NK-92 (cell line): ENCODE results near the gene LDLRAD3.

Experiments
- DNase-seq: peaks from one replicate; lab custom pipeline; 2025; ENCODE audit not compliant: unreplicated experiment; lab: John Stamatoyannopoulos, UW

The LDLRAD3 gene

DNA sequence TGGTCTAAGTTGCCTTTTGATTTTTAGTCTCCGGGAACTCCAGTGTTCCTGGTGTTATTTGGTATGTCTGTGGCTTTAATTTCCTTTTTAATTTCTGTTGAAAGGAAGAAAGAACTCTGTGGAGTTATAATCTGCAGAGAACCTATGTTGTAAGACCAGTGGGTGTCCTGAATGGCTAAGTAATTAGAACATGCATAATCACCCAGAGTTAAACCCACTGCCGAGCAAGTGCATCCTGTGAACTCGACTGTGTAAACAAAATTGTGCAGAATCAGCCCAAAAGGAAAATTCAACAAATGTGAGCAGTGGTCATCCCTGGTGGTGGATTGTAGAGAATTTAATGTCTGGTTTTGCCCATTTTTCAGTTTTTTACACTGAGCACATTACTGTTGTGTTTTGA, 182.8 kb downstream of the LDLRAD3 start:
- no peak for DNase-seq

DNA sequence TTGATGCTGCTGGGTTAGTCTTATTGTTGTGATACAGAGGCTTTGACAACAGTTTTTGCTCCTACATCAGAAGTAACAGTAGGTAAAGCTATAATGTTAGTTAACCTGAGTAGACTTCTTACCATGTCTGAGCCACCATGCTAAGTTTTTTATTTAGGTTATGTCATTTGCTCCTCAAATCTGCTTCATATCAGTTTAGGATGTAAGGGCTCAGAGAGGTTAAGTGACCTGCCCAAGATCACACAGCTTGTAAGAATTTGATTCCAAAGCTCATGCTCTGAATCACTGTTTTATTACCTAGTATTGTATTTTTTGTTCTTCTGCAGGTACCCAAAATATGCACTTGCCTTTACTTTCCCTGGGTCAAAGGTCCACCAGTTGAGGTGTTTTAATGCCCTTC, 183.7 kb downstream of the LDLRAD3 start:
- DNase-seq: no peak

DNA sequence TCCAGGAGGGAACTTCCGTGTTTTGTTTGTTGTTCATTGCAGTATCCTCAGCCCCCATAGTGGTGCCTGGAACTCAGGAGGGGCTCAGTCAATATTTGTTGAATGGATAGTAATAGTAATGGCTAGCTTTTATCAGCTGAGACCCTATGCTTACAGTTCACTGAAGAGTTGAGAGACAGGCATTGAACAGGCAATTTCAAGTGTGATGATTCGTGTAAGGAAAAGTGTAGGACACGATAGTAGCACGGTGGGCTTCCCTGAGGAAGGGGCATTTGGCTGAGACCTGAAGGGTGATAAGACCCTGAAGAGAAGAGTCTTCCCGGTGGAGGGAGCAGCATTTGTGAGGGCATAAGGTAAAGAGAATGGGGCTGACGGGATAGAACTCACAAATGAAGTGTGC, 186.1 kb downstream of the LDLRAD3 start:
- DNase-seq: no peak

DNA sequence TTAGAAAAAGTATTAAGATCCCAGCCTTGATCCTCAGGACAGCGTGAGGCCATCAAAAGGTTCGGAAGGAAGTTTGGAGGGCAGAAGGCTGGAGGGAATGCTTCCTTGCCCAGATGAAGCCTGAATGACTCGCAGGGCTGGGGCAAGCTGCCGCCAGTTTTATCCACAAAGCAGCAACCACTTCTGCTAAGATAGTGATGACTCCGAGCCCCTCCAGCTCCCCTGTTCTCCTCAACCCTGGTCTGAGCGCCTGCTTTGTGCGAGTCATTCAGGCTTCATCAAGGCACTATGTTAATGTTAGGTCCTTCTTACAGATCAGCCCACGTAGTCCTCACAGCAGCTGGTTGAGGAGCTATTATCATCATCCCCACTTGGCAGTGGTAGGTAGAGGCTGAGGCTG, 186.5 kb downstream of the LDLRAD3 start:
- no peak for DNase-seq

DNA sequence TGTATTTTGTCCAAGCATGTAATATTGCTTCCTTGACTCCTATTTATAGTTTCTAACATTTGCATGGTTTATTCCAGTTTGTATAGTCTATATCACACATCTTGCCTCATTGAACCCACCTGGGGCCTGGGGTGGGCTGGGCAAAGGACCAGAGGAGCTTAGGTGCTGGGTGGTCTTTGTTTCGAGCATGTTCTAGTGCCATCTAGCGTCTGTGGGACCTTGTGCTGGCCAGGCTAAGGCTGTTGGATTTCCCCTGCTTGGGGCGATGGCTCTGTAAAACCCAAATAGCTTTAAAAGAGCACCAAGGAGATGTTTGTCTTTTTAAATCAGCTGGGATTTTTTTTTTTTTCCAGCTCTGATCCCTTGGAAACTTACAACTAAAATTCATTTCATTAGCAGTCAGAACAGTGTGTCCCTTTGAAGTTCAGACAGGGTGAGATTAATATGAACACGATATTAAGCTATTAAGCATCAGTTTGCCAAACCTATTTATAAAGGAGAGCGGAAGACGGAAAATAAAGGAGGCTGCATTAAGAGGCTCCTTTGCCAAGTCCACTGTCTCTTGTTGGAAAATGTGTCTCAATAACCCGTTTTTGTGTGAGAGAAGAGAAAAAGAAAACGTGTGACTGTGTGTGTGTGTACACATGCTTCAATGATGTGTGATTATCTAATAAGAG, 188.0 kb downstream of the LDLRAD3 start:
- DNase-seq: no peak

DNA sequence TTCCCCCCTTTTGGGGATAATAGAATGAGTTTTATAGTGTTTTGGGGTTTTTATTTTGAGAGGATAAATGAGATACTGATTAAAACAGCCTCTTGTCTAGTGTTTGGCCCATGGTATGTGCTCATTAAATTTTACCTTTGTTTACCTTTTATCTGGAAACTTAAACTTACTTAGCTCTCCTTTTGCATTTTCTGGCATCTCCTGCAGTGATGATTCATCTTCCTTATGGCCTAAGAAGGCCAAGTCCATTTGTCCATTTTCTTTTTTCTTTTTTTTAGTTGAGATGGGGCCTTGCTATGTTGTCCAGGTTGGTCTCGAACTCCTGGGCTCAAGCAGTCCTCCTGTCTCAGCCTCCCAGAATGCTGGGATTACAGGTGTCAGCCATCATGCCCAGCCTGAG, 189.1 kb downstream of the LDLRAD3 start:
- no peak for DNase-seq

DNA sequence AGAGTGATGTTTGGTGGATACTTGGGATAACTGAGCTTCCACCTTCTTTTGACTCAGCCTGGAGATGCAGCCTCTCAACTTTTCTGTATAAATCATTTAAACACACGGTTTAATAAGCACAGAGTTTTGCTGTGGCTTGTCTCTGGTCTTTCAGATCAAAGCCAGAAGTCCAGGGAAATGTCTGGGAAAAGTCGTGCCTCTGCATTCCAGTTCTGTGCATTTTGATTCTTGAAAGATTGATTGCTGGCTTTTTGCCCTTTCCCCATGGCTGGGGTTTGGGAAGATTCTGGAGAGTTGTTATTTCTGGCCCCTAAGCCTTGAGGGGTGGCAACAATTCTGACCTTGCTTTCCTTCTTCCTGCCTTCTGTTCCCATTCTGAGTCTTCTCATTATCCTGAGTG, 191.2 kb downstream of the LDLRAD3 start:
- no peak for DNase-seq

DNA sequence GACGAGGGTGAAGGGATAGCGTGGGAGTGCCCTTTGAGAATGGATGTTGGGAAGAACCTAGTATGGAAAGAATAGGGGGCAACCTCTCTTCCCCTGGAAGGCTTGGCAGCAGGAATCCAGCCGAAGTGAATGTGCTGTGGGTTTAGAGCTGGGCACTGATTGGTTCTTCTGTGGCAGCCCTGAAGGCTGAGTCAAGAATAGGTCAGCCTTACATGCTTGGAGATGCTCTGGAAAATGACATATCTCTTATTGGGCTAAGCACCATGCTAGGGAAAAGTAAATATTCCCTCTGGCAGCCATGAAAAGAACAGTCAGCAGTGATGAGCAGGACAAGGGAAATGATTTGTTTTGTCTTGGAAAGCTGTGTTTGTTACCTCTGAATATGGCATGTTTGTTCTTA, 195.9 kb downstream of the LDLRAD3 start:
- DNase-seq: no peak

DNA sequence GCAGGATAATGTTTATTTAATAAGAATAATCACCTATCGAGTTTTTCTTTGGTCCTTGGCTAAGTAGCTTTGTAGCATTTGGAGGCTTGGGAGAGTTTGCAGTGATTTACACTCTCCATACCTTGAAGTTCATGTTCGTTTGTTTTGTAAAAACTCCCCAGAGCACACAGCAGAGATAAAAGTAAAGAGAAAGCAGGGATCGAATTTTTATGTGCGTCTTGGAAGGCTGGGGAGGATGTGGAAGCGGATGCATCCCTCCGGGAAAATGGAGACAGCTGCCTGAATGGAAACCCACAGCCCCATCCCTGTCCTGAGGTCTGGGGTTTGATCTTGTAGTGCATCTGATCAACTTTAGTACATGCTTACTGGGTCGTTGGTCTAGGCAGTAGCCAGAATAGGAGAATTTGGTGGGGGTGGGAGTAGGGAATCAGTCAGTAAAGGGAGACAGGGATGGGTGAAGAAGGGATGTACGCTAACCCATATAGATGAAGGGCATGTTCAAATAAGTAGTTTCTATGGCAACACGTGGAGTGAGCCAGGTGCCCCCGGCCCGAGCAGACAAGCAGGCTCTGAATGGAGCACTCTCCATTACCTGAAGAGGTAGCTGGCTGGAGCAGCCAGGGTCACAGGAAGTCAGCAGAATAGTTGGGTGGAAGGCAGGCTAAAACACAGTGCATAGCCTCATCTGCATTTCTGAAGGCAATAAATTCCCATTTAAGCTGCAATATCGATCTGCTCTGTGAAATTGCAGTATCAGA, 197.5 kb downstream of the LDLRAD3 start:
- DNase-seq: no peak

DNA sequence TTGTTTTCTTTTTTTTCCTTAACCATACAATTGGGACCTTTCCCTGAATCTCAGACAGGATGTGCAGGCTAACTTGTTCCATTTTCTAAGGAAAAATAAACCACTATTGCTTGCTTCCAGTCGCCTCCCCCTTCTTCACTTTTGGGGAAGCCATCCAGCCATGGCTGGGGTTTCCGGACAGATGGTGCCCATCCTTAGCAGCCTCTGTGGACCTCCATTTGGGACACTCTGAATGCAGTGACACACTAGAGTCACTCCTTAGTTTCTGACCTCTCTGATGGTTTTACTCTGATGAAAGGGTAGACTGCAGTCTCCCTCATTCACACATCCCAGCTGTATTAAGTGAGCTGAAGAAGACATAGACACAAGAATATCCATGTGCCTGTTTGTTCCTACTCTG, 198.1 kb downstream of the LDLRAD3 start:
- DNase-seq: no peak

DNA sequence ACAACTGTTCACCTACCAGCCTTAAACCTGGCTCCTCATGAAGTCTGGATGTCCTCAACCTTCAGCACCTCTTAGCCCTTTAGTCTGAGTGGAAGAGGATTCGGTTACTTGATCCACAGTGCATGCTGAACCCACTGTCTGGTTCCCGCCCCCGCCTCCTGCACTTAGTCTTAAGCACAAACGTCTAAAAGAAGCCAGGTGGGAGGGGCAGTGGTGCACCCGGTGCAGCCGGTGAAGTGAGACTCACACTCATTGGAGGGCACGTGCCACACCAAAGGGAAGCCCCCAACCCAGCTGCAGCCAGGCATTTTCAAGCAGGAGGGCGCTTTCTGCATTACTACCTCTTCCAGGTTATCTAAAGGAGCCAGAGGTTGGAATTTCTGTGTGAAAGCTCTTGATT, 198.6 kb downstream of the LDLRAD3 start:
- no peak for DNase-seq

DNA sequence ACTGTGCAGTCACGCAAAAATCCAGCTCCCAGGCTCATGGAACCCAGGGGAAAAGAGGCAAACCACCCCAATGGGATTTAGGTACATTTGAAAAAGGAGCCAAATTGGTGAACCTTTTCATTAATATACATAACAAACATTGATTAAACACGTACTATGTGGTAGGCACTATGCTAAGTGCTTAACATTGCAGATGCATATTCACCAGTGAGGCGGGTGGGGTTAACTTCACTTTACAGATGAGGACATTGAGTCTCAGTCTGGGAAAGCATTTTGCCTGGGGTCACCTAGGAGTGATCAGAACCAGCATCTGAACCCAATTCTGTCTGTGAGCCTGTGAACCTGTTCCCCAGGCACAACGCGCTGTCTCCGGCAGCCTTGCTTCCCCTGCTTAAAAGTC, 199.0 kb downstream of the LDLRAD3 start:
- no peak for DNase-seq

DNA sequence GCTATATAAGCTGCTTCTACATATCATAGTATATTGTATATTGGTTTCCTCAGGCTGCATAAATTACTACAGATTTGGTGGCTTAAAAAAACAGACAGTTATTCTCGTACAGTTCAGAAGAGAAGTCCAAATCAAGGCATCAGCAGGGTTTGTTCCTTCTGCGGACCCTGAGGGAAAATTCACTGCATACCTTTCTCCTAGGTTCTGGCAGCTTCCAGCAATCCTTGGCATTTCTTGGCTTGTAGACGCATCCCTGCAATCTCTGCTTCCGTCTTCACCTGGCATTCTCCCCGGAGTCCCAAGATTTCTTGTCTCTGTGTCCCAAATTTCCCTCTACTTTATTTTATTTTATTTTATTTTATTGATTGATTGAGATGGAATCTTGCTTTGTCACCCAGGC, 202.6 kb downstream of the LDLRAD3 start:
- DNase-seq: no peak

DNA sequence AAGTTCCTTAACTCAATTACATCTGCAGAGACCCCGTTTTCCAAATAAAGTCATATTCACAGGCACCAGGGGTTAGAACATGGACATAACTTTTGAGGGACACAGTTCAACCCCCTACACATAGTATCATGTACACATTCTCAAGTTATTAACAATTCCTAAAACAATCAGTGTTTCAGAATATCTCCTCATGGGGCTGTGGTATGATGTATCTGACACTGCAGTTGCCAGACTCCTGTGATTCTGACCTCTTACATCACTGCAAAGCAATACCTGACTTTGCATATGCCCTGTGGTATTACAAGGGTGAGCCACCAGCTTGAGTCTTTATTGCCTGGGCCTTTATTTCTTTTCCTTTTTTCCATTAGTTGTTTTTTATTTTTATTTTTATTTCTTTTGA, 203.6 kb downstream of the LDLRAD3 start:
- no peak for DNase-seq

DNA sequence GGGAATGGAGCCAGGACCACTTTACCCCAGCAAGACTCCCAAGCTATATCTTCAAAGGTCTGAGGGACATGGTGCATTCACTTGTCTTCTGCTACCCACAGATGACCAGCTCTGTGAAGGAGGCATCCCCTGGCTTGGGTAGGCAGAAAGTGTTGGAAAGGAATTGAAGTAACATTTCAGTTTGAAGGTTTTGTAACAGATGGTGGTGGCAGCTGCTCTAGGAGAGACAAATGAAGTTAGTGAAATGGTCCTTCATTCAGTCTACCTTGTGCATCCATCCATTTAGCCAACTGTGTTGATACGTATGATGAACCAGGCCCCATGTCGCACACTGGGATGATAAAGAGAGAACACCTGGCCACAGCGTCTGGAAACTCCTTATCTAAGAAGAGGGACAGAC, 204.8 kb downstream of the LDLRAD3 start:
- no peak for DNase-seq

DNA sequence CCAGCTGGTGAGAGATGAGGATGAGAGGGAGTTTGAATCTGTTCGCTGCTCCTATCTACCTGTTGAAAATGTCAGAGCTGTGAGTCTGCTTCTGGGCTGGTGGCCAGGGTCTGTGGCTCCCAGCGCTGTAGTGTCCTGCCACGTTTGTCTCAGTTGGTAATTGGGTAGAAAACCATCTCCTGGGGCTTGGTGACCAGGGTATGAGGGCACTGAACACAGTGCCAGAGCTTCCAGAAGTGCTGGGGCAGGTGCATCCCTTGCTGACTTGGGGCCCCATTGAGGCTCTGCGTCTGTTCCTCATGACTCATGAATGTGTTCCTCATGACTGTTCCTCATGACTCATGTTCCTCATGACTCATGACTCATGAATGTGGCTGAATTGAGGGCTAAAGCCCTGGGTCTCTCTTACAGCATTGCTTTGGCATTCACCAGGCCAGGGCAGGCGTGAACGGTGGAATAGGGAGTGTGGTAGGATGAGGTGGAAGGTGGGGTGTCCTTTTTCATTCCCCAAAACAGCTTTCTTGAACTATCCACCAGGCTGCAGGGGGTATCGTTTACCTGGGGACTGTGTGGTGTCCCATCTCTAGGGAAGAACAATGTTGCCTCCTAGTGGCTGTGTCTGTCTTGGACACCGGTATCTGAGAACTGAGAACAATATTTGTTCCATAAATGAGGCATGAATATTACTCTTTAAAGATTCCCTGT, 205.8 kb downstream of the LDLRAD3 start:
- no peak for DNase-seq

DNA sequence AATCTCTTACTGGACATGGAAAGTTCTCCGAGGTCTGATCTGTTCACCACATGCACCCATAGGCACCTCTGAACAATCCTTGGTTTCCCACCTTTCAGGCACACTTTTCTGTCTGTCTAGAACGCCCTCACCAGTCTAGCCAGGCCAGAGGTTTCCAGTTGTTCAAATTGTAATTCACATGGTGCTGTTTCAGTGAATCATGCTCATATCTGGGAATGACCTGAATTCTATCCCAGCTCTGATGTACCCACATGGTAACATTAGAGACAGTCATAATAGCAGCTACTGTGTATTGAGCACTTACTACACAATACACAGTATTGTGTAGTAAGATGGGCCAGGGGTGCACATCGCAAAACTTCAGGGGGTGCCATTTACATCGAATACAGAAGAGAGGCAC, 207.1 kb downstream of the LDLRAD3 start:
- no peak for DNase-seq

DNA sequence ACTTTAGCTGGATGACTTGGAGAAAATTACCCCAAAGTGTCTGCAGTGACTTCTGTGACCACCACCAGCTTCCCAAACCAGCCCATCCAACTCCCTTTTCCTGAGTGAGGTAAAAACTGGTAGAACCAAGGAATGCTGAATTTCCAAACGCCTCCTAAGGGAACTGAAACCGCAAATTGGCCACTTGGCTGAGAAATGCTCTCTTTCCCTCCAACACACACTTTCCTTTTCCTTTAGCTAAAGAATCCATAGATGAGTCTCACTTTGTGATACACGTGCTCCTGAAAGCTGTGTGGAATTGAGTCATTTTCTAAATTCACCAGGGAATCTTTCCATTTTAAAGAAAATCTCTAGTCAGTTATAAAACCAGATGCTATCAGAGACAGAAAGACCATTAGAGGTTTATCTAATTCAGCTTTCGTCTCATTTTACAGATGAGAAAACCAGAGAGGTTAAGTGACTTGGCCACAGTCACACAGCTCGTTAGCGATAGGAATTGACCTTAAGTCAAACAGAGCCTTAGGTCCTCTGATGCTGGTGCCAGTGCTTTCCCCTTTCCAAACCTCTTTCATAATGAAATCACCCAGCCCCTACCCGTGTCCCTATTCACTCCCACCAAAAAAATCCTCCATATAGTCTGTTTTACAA, 208.2 kb downstream of the LDLRAD3 start:
- no peak for DNase-seq

DNA sequence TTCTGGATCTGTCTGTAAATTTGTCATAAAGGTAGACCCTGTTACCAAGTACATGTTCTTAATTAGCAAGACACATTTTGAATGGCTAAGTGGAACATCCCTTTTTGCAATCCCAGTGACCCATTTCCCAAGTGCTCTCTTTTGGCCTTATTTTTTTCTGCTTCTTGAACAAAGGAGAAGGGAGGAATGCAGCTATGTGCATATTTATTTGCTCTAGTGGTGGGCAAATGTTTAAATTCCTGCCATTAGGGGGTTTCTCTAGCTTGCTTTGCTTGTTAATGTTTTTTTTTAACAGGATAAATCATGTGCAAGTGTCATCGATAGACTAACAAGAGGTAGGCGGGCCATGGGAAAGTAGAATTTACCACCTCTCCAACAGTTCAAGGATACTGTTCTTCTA, 209.7 kb downstream of the LDLRAD3 start:
- no peak for DNase-seq

DNA sequence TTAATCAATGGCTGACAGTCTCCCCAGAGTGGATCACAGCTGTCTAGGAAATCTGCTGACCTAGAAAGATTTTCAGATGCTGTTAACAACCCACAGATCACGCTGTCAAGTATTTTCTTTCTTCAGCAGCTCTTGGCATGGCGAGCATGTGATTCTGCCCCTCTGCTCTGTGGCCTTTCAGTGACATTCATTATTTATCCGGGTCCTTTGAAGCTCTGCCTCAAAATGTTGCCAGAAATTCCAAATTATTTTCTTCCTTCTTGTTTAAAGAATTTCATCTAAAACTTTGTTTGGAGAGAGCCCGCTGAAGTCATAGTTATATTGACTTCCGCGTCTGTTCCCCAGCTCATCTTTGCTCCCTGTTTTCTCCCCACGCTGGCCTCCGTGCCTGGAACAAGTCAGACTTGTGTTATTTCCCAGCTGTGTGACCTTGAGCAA, 211.3 kb downstream of the LDLRAD3 start:
- DNase-seq: no peak

DNA sequence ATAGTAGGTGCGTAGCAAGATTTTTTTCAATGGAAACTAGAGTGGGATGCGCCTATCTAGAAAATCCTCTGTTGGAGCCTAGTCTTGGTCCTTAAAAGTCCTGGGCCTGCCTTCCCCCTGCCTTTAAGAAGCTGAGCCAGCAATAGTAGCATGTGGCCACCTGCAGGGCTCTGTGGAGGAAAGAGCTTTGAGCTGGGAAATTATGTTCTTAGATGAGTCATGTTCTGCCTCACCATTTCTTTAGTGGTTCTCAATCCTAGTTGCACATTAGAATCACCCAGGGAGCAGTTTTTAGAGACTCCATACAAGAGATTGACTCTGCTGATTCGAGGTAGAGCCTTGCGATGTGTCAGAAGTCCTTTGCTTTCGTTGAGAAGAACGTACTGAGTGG, 211.9 kb downstream of the LDLRAD3 start:
- no peak for DNase-seq
